ENCODE results near the gene CHST15.

- TF ChIP-seq CTCF (IDR thresholded peaks at IDR 0.05), result no peak
- no peak for TF ChIP-seq POLR2A (IDR thresholded peaks at IDR 0.05)
Measured at GRCh38 chr10:124082555-124082954, 10.8 kb downstream of the CHST15 start.
